GM18499 (cell line): ENCODE measurements around the gene CADM2.

Source experiments
- ATAC-seq: cut with Tn5 transposase; IDR thresholded peaks from one replicate; pipeline ENCODE4 v1.9.1; 2021; ENCODE audit warnings: moderate number of reproducible peaks; ENCODE audit not compliant: insufficient read depth, unreplicated experiment

The CADM2 gene

GRCh38 chr3:85171976-85172375 is 213.2 kb downstream of the CADM2 start:
- no peak for ATAC-seq

GRCh38 chr3:85176799-85177198 is 218.0 kb downstream of the CADM2 start:
- no peak for ATAC-seq

- ATAC-seq, result no peak
Observed at GRCh38 chr3:85182975-85183752, 224.4 kb downstream of the CADM2 start.

DNA sequence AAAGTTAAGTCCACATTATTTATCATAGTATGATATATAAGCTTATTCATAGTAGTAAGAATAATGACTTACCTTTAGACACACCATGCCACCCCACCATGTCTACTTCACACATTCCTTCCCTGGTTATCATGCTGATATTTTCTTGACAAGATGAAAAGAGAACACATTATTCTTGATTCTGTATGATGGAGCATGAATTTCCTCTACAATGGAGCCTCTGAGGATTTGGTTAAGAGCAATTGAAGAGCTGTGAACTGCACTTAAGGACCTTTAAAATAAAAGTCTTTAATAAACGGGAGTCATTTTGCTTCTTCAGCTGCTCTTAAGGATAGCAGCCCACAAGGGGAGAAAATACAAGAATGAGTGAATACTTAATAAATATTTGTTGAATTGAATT is 226.7 kb downstream of the CADM2 start:
- ATAC-seq, result no peak

DNA sequence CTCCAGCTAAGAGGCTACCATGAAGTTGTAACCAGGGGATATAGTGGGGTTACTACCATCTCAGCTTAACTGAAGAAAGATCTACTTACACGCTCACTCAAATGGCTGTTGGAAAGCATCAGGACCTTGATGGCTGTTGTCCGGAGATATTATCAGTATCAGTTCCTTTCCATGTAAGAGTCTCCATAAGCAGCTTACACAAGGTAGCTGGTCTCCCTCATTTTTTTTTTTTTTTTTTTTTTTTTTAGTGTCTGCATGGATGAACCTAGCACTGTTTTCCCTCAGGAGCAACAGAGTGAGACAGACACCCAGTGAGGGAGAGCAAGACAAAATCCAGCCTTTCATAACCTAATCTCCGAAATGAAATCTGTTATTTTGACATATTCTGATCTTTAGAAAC is 230.9 kb downstream of the CADM2 start:
- ATAC-seq, result no peak

DNA sequence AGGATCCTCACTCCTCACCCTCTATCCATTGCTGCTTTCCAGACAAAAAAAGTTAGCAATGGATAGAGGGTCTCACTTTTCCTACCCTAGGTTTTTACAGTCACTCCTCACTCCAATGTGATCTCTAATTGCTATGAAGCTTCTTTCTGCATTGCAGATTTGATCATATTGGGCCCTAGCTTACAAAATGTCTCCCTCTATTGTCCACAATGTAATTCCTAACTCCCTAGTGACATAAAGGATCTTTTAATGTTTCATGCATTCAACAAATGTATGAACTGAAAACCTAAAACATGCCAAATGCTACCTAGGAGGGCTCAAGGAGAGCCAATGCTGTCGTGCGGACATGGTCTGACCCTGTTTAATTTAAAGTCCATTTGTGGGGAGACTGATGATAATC is 234.8 kb downstream of the CADM2 start:
- no peak for ATAC-seq

DNA sequence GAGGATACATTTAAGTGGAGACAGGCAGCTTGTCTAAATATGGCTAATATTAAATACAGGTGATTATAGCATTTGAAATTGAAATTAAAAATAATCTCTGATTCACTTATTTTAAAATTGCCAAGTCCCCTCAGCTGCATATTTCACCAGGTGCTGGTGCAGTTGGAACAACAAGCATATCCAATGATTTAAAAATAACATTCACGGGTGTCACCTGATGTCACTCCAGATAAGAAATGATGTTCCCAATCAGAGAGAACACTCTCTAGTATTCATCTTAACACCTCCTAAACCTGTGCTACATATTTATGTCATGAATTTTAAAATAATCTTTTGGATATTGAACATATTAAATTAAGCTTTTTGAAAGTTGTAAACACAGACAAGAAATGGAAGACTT is 249.9 kb downstream of the CADM2 start:
- no peak for ATAC-seq

DNA sequence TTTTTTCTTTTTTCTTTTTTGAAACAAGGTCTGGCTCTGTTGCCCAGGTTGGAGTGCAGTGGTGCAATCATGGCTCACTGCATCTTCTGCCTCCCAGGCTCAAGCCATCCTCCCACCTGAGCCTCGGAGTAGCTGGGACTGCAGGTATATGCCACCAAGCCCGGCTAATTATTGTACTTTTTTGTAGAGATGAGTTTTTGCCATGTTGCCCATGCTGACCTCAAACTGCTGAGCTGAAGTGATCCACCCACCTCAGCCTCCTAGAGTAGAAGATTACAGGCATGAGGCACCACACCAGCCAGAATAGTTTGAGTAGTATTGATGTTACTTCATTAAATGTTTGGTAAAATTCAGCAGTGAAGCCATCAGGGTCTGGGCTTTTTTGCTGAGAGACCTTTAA is 251.8 kb downstream of the CADM2 start:
- ATAC-seq, result no peak

DNA sequence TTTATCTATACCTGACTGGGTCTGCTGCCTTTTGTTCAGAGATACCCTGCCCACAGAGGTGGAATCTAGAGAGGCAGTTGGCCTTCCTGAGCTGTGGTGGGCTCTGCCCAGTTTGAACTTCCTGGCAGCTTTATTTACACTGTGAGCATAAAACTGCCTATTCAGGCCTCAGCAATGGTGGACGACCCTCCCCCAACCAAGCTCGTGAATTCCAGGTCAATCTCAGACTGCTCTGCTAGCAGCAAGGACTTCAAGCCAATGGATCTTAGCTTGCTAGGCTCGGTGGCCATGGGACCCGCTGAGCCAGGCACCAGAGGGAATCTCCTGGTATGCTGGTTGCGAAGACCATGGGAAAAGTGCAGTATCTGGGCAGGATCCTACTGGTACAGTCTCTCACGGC is 270.2 kb downstream of the CADM2 start:
- no peak for ATAC-seq

DNA sequence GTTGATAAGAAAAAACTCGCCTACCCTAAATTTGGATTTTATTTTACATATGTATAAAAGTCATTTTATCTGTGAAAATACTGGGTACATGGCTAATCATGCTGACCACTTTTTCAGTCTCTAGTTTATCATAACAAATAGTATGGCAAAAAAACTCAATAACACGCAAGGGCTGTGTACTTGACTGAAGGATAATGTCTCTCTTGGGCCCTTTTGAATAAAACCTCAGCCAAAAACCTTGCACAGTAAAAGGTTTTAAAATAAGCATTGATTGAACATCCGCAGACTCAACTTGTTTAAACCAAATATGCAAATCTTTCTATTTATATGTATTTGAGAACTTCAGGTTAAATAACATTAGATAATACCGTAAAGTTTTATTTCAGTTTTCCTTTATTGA is 285.3 kb downstream of the CADM2 start:
- no peak for ATAC-seq

DNA sequence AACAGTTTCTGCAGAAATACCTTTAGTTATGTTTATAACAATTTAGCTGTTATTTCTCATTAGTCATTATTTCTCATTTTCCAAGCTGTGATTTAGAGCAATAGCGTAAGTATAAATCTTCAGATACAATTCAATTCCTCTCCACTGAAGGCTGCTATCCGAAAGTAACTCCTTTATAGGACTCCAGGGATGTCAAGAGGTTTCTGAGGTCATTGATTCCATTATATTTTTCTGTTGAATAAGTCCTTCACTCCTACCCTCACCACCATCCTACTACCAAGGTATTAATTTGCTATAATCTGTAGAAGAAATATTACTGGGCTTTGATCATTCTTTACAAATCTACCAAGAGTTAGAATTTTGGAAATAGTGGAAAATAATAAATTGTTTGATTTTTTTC is 285.7 kb downstream of the CADM2 start:
- ATAC-seq, result no peak

DNA sequence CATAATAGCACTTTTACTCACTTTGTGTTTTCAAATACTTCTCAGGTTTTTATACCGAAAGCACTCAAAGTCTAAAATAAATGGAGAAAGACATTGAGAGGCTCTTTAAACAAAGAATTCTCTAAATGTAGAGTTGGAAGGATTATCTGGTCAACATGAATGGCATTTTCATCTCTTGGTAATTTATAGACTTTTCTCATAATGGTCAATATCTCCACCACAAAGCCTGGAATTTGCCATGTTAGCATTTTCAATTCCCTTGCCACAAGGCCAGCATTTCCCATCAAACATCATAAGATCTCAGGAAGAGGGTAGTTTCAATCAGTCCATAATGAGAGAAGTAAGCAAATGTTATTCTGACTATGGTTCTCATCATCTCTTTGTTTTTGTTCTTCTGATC is 293.0 kb downstream of the CADM2 start:
- ATAC-seq, result no peak

- no peak for ATAC-seq
Observed at GRCh38 chr3:85252686-85253085, 293.9 kb downstream of the CADM2 start.

DNA sequence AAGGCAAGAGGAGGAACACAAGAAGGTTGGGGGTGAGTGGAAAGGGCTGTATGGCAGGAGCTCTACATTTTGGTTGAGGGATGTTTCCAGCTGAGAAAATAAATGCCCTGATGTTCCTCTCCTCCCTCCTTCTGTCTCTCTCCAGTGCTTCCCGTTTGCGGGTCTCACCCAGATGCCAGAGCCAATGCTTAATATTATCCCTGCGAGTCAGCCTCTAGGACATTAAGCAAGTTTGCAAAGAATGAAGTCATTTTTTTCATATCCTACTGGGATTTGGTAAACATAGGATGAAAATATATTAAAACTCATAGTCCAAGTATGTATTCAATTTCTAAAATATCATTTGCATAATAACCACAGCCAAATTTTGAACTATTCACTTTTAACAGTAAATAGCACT is 295.9 kb downstream of the CADM2 start:
- no peak for ATAC-seq

DNA sequence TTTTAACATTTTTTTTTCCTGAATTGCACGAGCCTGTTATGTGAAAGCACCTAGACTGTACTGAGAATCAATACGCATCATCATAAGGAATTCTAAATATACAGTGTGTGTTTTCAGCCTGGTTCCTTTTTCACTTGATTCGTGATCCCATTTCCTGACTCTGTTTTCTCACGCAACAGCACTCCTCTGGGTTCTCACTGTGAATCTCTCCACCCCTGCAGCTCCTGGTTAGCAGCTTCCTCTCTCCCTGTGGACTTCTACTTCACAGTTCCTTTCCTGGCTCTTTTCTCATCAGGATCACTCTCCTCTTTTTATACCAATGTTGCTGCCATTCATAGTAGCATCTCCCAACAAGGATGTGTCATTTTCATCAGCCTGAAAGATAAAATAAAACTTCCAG is 297.2 kb downstream of the CADM2 start:
- no peak for ATAC-seq

GRCh38 chr3:85258326-85258725 is 299.5 kb downstream of the CADM2 start:
- ATAC-seq, result no peak

DNA sequence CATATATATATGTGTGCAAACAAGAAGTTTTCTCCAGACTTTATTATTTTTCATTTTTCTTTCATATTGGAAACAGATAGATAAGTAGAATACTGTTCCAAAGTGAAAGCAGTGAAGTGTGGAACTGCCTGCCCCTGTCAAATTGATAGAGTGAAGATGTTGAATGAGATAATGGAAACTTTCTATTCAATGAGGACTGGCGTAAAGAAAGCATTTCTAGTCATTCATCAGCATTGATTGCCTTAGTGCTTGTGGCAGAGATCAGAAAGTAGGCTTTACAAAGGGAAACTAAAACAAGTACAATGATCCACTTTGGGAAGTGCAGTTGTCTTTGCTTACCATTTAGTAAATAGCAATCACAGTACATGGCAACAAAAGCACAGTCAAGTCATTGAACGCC is 300.0 kb downstream of the CADM2 start:
- no peak for ATAC-seq

DNA sequence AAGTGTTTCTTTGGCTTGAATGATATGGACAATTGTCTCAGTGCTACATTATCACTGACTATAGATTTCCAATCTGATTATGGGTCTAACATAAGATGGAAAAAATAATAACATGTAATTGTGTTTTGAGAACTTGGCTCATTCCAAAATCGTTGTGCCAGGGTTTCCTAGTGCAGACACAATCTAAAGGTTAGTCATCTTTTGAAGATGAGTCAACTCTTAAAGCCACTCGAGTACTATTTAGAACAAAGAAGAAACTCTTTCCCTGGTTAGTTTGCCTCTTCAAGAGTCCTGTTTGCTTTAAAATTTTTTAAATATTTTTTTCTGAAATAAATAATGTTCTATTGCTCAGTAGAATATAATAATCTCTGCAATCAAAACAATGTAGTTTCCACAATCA is 301.0 kb downstream of the CADM2 start:
- ATAC-seq, result no peak

- no peak for ATAC-seq
Observed at GRCh38 chr3:85264381-85264780, 305.6 kb downstream of the CADM2 start.

GRCh38 chr3:85270488-85270887 is 311.7 kb downstream of the CADM2 start:
- no peak for ATAC-seq

- no peak for ATAC-seq
Observed at GRCh38 chr3:85271911-85272310, 313.1 kb downstream of the CADM2 start.

GRCh38 chr3:85288257-85288656 is 329.5 kb downstream of the CADM2 start:
- ATAC-seq, result no peak

DNA sequence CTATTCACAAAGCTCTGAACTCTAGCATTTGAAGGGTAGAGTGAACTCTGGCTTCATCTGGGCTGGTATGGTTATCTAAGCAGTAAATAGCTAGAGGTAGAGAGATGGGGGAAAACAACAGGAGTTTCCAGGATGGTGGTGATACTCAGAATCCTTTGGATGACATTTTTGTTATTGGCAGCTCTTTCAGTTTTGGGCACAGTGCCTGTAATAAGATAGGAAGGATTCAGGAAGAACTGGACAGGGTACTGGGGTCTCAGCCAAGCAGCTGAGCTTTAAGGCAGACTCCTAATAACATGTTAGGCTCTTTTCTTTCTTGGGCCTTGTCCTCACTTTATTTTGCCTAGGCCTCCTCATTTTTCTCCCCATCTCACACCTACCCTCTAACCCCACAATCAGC is 338.5 kb downstream of the CADM2 start:
- ATAC-seq, result no peak
